HepG2 (cell line): ENCODE data around the gene CCL2. TPM values are rescaled to one million over a fixed set of nuclear protein-coding genes. Genes with fewer than 3 reads are reported as not detected.

Source experiments
- ATAC-seq: fragments of 200-7000 bp; cut with Tn5 transposase; 3 replicates; pipeline ENCODE4 v1.9.1; 2020; ENCODE audit warnings: mild to moderate bottlenecking, moderate library complexity
- BruUV-seq: library from RNA; stranded (reverse); fragments of 400-500 nt; replicated peaks from 2 replicates; lab custom pipeline; 2021; lab: Mats Ljungman, UMichigan
- CTCF ChIA-PET: fragments of 300-600 bp; formaldehyde crosslinking; extraction: SDS; loops from one replicate; lab custom pipeline; 2021; ENCODE audit warnings: low total read pairs, inconsistent platforms, low intra/inter-chr PET ratio; lab: Yijun Ruan, JAX
- POLR2A ChIA-PET: fragments of 350-600 bp; sonication (Branson Sonifier 250); formaldehyde crosslinking; loops from one replicate; lab custom pipeline; 2020; ENCODE audit warnings: antibody characterized with exemption, inconsistent platforms; lab: Yijun Ruan, JAX
- DNase-seq: peaks from one replicate; pipeline ENCODE4 v3.0.0-alpha.2; 2015; ENCODE audit warnings: low spot score
- FAIRE-seq: peaks from 3 replicates; lab custom pipeline; 2011; peaks lifted over from hg19 to GRCh38; lab: Jason Lieb, UNC
- H2AFZ ChIP-seq: one replicate; pipeline ENCODE4 v1.6.1; 2011; ENCODE audit warnings: low read length, inconsistent platforms
- H3K27ac ChIP-seq: fragments of 300-600 bp; 3 replicates; pipeline ENCODE4 v1.8.0; 2011; ENCODE audit warnings: mixed run types, mild to moderate bottlenecking, mixed read lengths, low read length, inconsistent platforms; ENCODE audit not compliant: insufficient read depth; ENCODE audit errors: extremely low read length
- H3K27me3 ChIP-seq, 2 experiments: fragments of 200-600 bp in 1 of 2; 2 replicates in 1 of 2; 3 replicates in 1 of 2; pipeline versions ENCODE4 v1.6.0 to v1.8.0; 2011; ENCODE audit warnings: low read length in 2 of 2, mild to moderate bottlenecking in 2 of 2, moderate library complexity in 2 of 2, inconsistent platforms in 1 of 2; ENCODE audit not compliant: insufficient read depth in 2 of 2, control insufficient read depth in 1 of 2
- H3K36me3 ChIP-seq, 2 experiments: fragments of 200-600 bp in 1 of 2; replicated peaks in 1 of 2; 2 replicates in 1 of 2; 3 replicates in 1 of 2; pipeline versions ENCODE4 v1.5.1 to v1.8.0; 2011; ENCODE audit warnings: low read length in 2 of 2, inconsistent platforms in 1 of 2; ENCODE audit not compliant: insufficient read depth in 2 of 2, control insufficient read depth in 1 of 2
- H3K4me1 ChIP-seq: 2 replicates; pipeline ENCODE4 v1.5.1; 2012; ENCODE audit warnings: low read length, inconsistent platforms; ENCODE audit not compliant: insufficient read depth
- H3K4me2 ChIP-seq: 2 replicates; pipeline ENCODE4 v1.6.0; 2011; ENCODE audit warnings: low read depth, low read length, inconsistent platforms
- H3K4me3 ChIP-seq, 3 experiments: fragments of 200-600 bp in 1 of 3; sonication (generic), shearing (Covaris generic) in 1 of 3; replicated peaks in 1 of 3; 2 replicates each; pipeline ENCODE4 v1.5.1; 2011 to 2016; ENCODE audit warnings: low read length in 3 of 3, inconsistent platforms in 2 of 3, low read depth in 2 of 3, mild to moderate bottlenecking in 2 of 3, control low read depth in 1 of 3, mixed read lengths in 1 of 3; ENCODE audit not compliant: insufficient read depth in 1 of 3
- H3K79me2 ChIP-seq: one replicate; pipeline ENCODE4 v1.6.1; 2011; ENCODE audit warnings: low read length, inconsistent platforms; ENCODE audit not compliant: insufficient read depth
- H3K9ac ChIP-seq: 2 replicates; pipeline ENCODE4 v1.6.0; 2011; ENCODE audit warnings: mild to moderate bottlenecking, low read depth, low read length, inconsistent platforms; ENCODE audit not compliant: insufficient read depth
- H3K9me3 ChIP-seq: 2 replicates; pipeline ENCODE4 v1.5.1; 2012; ENCODE audit warnings: mild to moderate bottlenecking, low read length
- H4K20me1 ChIP-seq: 2 replicates; pipeline ENCODE4 v1.6.0; 2011; ENCODE audit warnings: inconsistent platforms, mild to moderate bottlenecking, low read length, moderate library complexity; ENCODE audit not compliant: insufficient read depth
- FOXA3 ChIP-seq: IDR thresholded peaks from 2 replicates; pipeline ENCODE4 v1.6.1; 2016; ENCODE audit warnings: missing genetic modification reagents, missing compliant biosample characterization
- GABPA ChIP-seq, 2 experiments: IDR thresholded peaks; 2 replicates each; pipeline ENCODE4 v1.6.1; 2011 to 2016; ENCODE audit warnings: low read depth in 2 of 2, low read length in 1 of 2, missing biosample characterization in 1 of 2, missing genetic modification characterization in 1 of 2
- POLR2AphosphoS2 ChIP-seq: IDR thresholded peaks from 2 replicates; pipeline ENCODE4 v1.6.1; 2011; ENCODE audit warnings: low read depth, low read length, improper control_type of control experiment
- RAD51 ChIP-seq: fragments of 450-650 bp; IDR thresholded peaks from 2 replicates; pipeline ENCODE4 v1.6.1; 2016; ENCODE audit warnings: borderline replicate concordance
- SNAI1 ChIP-seq: sonication (generic); formaldehyde crosslinking; IDR thresholded peaks from 2 replicates; pipeline ENCODE4 v1.5.0; 2020; ENCODE audit warnings: mild to moderate bottlenecking, missing genetic modification reagents, borderline replicate concordance
- SP2 ChIP-seq: sonication (generic); formaldehyde crosslinking; IDR thresholded peaks from 2 replicates; pipeline ENCODE4 v1.5.1; 2020; ENCODE audit warnings: mild to moderate bottlenecking, missing genetic modification reagents
- ZNF326 ChIP-seq: sonication (generic); formaldehyde crosslinking; IDR thresholded peaks from 2 replicates; pipeline ENCODE4 v1.4.0; 2020; ENCODE audit warnings: missing genetic modification reagents, borderline replicate concordance
- ZNF550 ChIP-seq: sonication (generic); formaldehyde crosslinking; IDR thresholded peaks from 2 replicates; pipeline ENCODE4 v1.4.0; 2020; ENCODE audit warnings: mild to moderate bottlenecking, missing genetic modification reagents, borderline replicate concordance
- ZSCAN25 ChIP-seq: sonication (generic); formaldehyde crosslinking; IDR thresholded peaks from 2 replicates; pipeline ENCODE4 v1.8.0; 2022; ENCODE audit warnings: mild to moderate bottlenecking, missing genetic modification reagents
- ZUFSP ChIP-seq: sonication (generic); formaldehyde crosslinking; IDR thresholded peaks from 2 replicates; pipeline ENCODE4 v1.9.0; 2021; ENCODE audit warnings: missing genetic modification reagents, mild to moderate bottlenecking, borderline replicate concordance
- WGBS: methylation state at CpG from one replicate; pipeline ENCODE4 v1.1.6; 2017; ENCODE audit warnings: low lambda C conversion rate; 5-methylcytosine and 5-hydroxymethylcytosine counted together
- in situ Hi-C: cut with HindIII; loops from 2 replicates; pipeline ENCODE4 v1.10.0; 2017; ENCODE audit warnings: low pct_unique_long_range_greater_than_20kb; ENCODE audit not compliant: extremely low pct_ligation_motif_present
- intact Hi-C: fragments of 100-400 bp; cut with micrococcal nuclease; formaldehyde crosslinking; loops from one replicate; pipeline ENCODE4 v1.10.0; 2022; ENCODE audit not compliant: unreplicated experiment
- polyA plus RNA-seq, 8 experiments: library from polyadenylated mRNA; depleted of rRNA in 3 of 8; stranded (reverse) in 7 of 8; unstranded in 1 of 8; fragments of >200 nt; fragmentation: Illumina TruSeq in 4 of 8; extraction: Trizol in 4 of 8; gene quantifications; 2 replicates each; pipeline versions ENCODE4 v1.2.1 to v1.2.3, GENCODE V29; 2011 to 2016; ENCODE audit warnings: low read depth in 4 of 8, missing spikeins in 1 of 8, mixed read lengths in 1 of 8; ENCODE audit not compliant: insufficient read depth in 1 of 8
- total RNA-seq, 5 experiments: library from RNA; depleted of rRNA; stranded (reverse); fragments of >200 nt; fragmentation: Illumina TruSeq; extraction: Trizol; gene quantifications; 2 replicates each; pipeline ENCODE4 v1.2.3, GENCODE V29; 2016; ENCODE audit warnings: low read depth in 1 of 5
- TF ChIP-seq, protein P1 (sequence below): IDR thresholded peaks from 2 replicates; pipeline ENCODE4 v1.6.1; 2016
- TF ChIP-seq, protein P2 (sequence below): sonication (generic); formaldehyde crosslinking; IDR thresholded peaks from 2 replicates; pipeline ENCODE4 v1.4.0; 2020; ENCODE audit warnings: mild to moderate bottlenecking, missing genetic modification reagents
- TF ChIP-seq, protein P3 (sequence below): sonication (generic); formaldehyde crosslinking; IDR thresholded peaks from 2 replicates; pipeline ENCODE4 v1.5.0; 2020; ENCODE audit warnings: mild to moderate bottlenecking, missing genetic modification reagents

The CCL2 gene
- total and polyA plus RNA-seq, 2 of the 13 experiments (the other 11 are each of a cell fraction or from before 2014, with no cell fraction given): not detected

DNA sequence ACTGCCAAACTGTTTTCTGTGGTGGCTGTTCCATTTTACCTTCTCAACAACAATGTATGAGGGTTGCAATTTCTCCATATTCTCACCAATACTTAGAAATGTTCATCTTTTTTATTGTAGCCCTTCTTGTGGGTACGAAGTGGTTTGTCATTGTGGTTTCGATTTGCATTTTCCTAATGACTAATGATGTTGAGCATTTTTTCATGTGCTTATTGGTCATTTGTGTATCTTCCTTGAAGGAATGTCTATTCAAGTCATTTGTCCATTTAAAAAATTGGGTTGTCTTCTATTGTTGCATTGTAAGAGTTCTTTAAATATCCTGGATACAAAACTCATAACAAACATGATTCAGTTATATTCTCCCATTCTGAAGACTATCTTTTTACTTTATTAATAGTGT is 47.5 kb upstream of the CCL2 start:
- H3K9me3 ChIP-seq: no peaks in the 10 kb centered on the region
- H3K36me3 ChIP-seq: no peaks in the 10 kb centered on the region
- intact Hi-C loops (no loop called here), in situ Hi-C loops (no loop called here)
- WGBS: 0% methylated on average over 2 of the region's 2 CpGs
- H4K20me1 ChIP-seq: no peaks in the 10 kb centered on the region
- H3K27ac ChIP-seq: no peak overlapping the region
- H3K4me2 ChIP-seq: no peak overlapping the region
- H3K4me1 ChIP-seq: no peaks in the 10 kb centered on the region
- H2AFZ ChIP-seq: no peak overlapping the region
- H3K79me2 ChIP-seq: no peaks in the 10 kb centered on the region
- CTCF ChIA-PET: no interaction called here
- POLR2A ChIA-PET: no interaction called here
- DNase-seq: no peak
- H3K9ac ChIP-seq: no peak overlapping the region
- H3K27me3 ChIP-seq: no peaks in the 10 kb centered on the region
- BruUV-seq: no TSS peak
- no peak for FAIRE-seq
- no peak overlapping the region for H3K4me3 ChIP-seq
- no peak for ATAC-seq
- no peak for TF ChIP-seq POLR2AphosphoS2
- TF ChIP-seq, protein P1, sequence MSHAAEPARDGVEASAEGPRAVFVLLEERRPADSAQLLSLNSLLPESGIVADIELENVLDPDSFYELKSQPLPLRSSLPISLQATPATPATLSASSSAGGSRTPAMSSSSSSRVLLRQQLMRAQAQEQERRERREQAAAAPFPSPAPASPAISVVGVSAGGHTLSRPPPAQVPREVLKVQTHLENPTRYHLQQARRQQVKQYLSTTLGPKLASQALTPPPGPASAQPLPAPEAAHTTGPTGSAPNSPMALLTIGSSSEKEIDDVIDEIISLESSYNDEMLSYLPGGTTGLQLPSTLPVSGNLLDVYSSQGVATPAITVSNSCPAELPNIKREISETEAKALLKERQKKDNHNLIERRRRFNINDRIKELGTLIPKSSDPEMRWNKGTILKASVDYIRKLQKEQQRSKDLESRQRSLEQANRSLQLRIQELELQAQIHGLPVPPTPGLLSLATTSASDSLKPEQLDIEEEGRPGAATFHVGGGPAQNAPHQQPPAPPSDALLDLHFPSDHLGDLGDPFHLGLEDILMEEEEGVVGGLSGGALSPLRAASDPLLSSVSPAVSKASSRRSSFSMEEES (CRISPR knock-in tag): no peak
- no peak for TF ChIP-seq RAD51
- TF ChIP-seq, protein P2, sequence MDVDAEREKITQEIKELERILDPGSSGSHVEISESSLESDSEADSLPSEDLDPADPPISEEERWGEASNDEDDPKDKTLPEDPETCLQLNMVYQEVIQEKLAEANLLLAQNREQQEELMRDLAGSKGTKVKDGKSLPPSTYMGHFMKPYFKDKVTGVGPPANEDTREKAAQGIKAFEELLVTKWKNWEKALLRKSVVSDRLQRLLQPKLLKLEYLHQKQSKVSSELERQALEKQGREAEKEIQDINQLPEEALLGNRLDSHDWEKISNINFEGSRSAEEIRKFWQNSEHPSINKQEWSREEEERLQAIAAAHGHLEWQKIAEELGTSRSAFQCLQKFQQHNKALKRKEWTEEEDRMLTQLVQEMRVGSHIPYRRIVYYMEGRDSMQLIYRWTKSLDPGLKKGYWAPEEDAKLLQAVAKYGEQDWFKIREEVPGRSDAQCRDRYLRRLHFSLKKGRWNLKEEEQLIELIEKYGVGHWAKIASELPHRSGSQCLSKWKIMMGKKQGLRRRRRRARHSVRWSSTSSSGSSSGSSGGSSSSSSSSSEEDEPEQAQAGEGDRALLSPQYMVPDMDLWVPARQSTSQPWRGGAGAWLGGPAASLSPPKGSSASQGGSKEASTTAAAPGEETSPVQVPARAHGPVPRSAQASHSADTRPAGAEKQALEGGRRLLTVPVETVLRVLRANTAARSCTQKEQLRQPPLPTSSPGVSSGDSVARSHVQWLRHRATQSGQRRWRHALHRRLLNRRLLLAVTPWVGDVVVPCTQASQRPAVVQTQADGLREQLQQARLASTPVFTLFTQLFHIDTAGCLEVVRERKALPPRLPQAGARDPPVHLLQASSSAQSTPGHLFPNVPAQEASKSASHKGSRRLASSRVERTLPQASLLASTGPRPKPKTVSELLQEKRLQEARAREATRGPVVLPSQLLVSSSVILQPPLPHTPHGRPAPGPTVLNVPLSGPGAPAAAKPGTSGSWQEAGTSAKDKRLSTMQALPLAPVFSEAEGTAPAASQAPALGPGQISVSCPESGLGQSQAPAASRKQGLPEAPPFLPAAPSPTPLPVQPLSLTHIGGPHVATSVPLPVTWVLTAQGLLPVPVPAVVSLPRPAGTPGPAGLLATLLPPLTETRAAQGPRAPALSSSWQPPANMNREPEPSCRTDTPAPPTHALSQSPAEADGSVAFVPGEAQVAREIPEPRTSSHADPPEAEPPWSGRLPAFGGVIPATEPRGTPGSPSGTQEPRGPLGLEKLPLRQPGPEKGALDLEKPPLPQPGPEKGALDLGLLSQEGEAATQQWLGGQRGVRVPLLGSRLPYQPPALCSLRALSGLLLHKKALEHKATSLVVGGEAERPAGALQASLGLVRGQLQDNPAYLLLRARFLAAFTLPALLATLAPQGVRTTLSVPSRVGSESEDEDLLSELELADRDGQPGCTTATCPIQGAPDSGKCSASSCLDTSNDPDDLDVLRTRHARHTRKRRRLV (CRISPR knock-in tag): no peak
- TF ChIP-seq SNAI1 (CRISPR knock-in tag): no peak
- no peak for TF ChIP-seq ZNF326
- TF ChIP-seq ZNF550 (CRISPR knock-in tag): no peak
- TF ChIP-seq SP2: no peak
- TF ChIP-seq FOXA3: no peak
- TF ChIP-seq ZSCAN25: no peak
- no peak for TF ChIP-seq ZUFSP (CRISPR knock-in tag)
- no peak for TF ChIP-seq GABPA (IDR thresholded peaks at IDR 0.05; ENCODE audit: low read depth, low read length)
- TF ChIP-seq GABPA (CRISPR knock-in tag; IDR thresholded peaks at IDR 0.05; ENCODE audit: low read depth): no peak
- TF ChIP-seq, protein P3, sequence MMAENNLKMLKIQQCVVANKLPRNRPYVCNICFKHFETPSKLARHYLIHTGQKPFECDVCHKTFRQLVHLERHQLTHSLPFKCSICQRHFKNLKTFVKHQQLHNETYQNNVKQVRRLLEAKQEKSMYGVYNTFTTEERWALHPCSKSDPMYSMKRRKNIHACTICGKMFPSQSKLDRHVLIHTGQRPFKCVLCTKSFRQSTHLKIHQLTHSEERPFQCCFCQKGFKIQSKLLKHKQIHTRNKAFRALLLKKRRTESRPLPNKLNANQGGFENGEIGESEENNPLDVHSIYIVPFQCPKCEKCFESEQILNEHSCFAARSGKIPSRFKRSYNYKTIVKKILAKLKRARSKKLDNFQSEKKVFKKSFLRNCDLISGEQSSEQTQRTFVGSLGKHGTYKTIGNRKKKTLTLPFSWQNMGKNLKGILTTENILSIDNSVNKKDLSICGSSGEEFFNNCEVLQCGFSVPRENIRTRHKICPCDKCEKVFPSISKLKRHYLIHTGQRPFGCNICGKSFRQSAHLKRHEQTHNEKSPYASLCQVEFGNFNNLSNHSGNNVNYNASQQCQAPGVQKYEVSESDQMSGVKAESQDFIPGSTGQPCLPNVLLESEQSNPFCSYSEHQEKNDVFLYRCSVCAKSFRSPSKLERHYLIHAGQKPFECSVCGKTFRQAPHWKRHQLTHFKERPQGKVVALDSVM (CRISPR knock-in tag): no peak
